Panc1 (cell line): Measurements from ENCODE around the gene SCARF2. TPM values are rescaled to one million over a fixed set of nuclear protein-coding genes. Genes with fewer than 3 reads are reported as not detected.

Experiments used
- ATAC-seq: fragments of 200-7000 bp; cut with Tn5 transposase; 2 replicates; pipeline ENCODE4 v1.9.1; 2020; ENCODE audit warnings: mild to moderate bottlenecking, moderate library complexity
- BruUV-seq: library from RNA; stranded (reverse); fragments of 400-500 nt; replicated peaks from 2 replicates; lab custom pipeline; 2021; lab: Mats Ljungman, UMichigan
- CTCF ChIA-PET: fragments of 300-600 bp; sonication (Branson Sonifier 250); formaldehyde crosslinking; loops from one replicate; lab custom pipeline; 2022; ENCODE audit warnings: antibody characterized with exemption; lab: Charles Lee
- POLR2A ChIA-PET: fragments of 300-600 bp; sonication (Branson Sonifier 250); formaldehyde crosslinking; loops from one replicate; lab custom pipeline; 2022; ENCODE audit warnings: antibody characterized with exemption; lab: Charles Lee
- DNase-seq: peaks from one replicate; pipeline ENCODE4 v3.0.0-alpha.2; 2010; ENCODE audit warnings: low read depth, low spot score
- H3K27ac ChIP-seq: 2 replicates; pipeline ENCODE4 v1.5.1; 2011; ENCODE audit warnings: mild to moderate bottlenecking, low read length, inconsistent platforms
- H3K27me3 ChIP-seq: fragments of 200-500 bp; sonication (Bioruptor generic); 2 replicates; pipeline ENCODE4 v1.6.0; 2014; ENCODE audit warnings: low read length, inconsistent platforms; ENCODE audit not compliant: control insufficient read depth, insufficient read depth
- H3K36me3 ChIP-seq: fragments of 200-500 bp; sonication (Bioruptor generic); 2 replicates; pipeline ENCODE4 v1.5.1; 2014; ENCODE audit warnings: inconsistent platforms, mild to moderate bottlenecking, low read length, moderate library complexity; ENCODE audit not compliant: control insufficient read depth, insufficient read depth
- H3K4me1 ChIP-seq: 2 replicates; pipeline ENCODE4 v1.5.1; 2011; ENCODE audit warnings: inconsistent platforms, mild to moderate bottlenecking, low read length, moderate library complexity; ENCODE audit not compliant: control insufficient read depth, insufficient read depth
- H3K4me3 ChIP-seq, 2 experiments: 2 replicates each; pipeline ENCODE4 v1.5.1; 2011 to 2012; ENCODE audit warnings: low read depth in 2 of 2, low read length in 2 of 2, mild to moderate bottlenecking in 2 of 2, inconsistent platforms in 1 of 2, moderate library complexity in 1 of 2
- H3K9me3 ChIP-seq: fragments of 200-500 bp; sonication (Bioruptor generic); 2 replicates; pipeline ENCODE4 v1.5.1; 2014; ENCODE audit warnings: low read depth, mild to moderate bottlenecking, inconsistent platforms, low read length, moderate library complexity; ENCODE audit not compliant: control insufficient read depth, insufficient read depth
- CTCF ChIP-seq: fragments of 450-650 bp; IDR thresholded peaks from 2 replicates; pipeline ENCODE4 v1.5.1; 2017; ENCODE audit warnings: mild to moderate bottlenecking
- POLR2AphosphoS5 ChIP-seq: IDR thresholded peaks from 2 replicates; pipeline ENCODE4 v1.6.1; 2012; ENCODE audit warnings: mild to moderate bottlenecking, low read depth, low read length, moderate library complexity
- REST ChIP-seq, 2 experiments: IDR thresholded peaks; 2 replicates each; pipeline ENCODE4 v1.6.1; 2011 to 2012; ENCODE audit warnings: low read depth in 2 of 2, control low read depth in 1 of 2, low read length in 1 of 2, mild to moderate bottlenecking in 1 of 2, moderate library complexity in 1 of 2; ENCODE audit not compliant: insufficient read depth in 1 of 2
- SIN3A ChIP-seq: IDR thresholded peaks from 2 replicates; pipeline ENCODE4 v1.6.1; 2012; ENCODE audit warnings: low read depth, mild to moderate bottlenecking, low read length, moderate library complexity, borderline replicate concordance; ENCODE audit not compliant: insufficient read depth
- TCF7L2 ChIP-seq: IDR thresholded peaks from 2 replicates; pipeline ENCODE4 v1.6.1; 2011; ENCODE audit warnings: mild to moderate bottlenecking, low read depth, low read length, inconsistent platforms
- in situ Hi-C: cut with HindIII; loops from 2 replicates; pipeline ENCODE4 v1.10.0; 2016; ENCODE audit warnings: low sequenced_read_pairs, low pct_unique_long_range_greater_than_20kb
- intact Hi-C: fragments of 100-400 bp; cut with micrococcal nuclease; formaldehyde crosslinking; loops from one replicate; pipeline ENCODE4 v1.10.0; 2022; ENCODE audit not compliant: unreplicated experiment
- total RNA-seq: library from RNA; stranded (reverse); gene quantifications from one replicate; pipeline ENCODE4 v1.2.1, GENCODE V29; 2021; ENCODE audit not compliant: unreplicated experiment

Gene SCARF2
- total RNA-seq, 1 experiment from 2014 or later = 3.2 TPM

DNA sequence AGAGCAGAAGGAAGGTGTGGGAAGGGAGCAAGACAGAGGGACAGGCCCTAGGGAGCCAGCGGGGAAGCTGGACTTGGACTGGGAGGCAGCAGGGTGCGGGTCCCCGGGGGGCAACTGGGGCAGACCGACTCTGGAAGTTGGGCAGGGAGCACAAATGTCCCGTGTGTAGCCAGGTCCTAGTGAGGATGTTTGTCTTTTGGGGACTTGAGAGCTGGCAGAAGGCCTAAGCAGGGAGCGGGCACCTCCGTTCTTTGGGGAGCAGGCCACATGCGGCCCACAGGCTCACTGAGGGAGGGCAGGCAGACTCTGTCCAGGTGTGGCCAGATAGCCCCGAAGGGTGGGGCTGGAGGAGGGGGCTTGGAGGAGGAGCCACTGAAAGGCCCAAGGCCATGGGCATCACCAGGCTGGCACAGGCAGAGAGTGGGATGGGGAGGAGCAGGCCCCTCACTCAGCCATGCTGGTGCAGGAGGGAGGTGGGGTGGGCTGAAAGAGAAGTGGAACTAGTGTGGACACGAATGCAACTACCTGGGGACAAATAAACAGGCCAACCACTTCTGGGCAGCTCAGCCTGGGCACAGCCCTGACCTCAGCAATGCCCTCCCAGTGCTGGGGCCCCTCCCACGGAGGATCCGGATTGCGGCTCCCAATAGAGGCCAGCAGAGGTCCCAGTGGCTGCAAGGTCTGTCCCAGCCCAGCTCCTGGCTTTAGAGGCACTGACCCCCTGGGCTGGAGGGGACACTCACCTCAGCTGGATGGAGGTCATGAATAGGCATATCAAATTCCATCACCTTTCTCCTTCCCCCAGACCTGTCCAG lies 1.3 kb upstream of the SCARF2 start:
- Histone ChIP-seq H3K4me1 (no peaks in the 10 kb centered on the region), H3K27ac (no peak overlapping the region), H3K4me3 (peak overlapping the region in 1 of 2 experiments; percentile 50; a peak in 1 of 4 replicates), H3K9me3 (no peaks in the 10 kb centered on the region), H3K36me3 (no peaks in the 10 kb centered on the region), H3K27me3 (no peaks in the 10 kb centered on the region)
- intact Hi-C loops (no loop called here), in situ Hi-C loops (no loop called here)
- ChIA-PET POLR2A (no interaction called here), CTCF (interaction anchor here (0.6 to 1.7 kb wide), 2 partner anchors 17 to 20 kb away, joined by 4 to 9 read pairs; no protein-coding TSS in a partner anchor)
- BruUV-seq = no TSS peak
- DNase-seq (no peak), ATAC-seq (peak; percentile 69)
- TF ChIP-seq TCF7L2 = no peak
- TF ChIP-seq REST (IDR thresholded peaks at IDR 0.05; ENCODE audit: insufficient read depth in 1 of 2, low read depth in 2 of 2, low read length in 1 of 2) = no peak
- TF ChIP-seq SIN3A = no peak
- TF ChIP-seq POLR2AphosphoS5 = no peak
- no peak; the same call in 1 of the 2 replicates for TF ChIP-seq CTCF

- ChIA-PET POLR2A (no interaction called here), CTCF (no interaction called here)
- intact Hi-C loops = no loop called here
- TF ChIP-seq SIN3A = no peak
- TF ChIP-seq POLR2AphosphoS5 = no peak
- TF ChIP-seq REST (IDR thresholded peaks at IDR 0.05; ENCODE audit: insufficient read depth in 1 of 2, low read depth in 2 of 2, low read length in 1 of 2) = no peak
- no peak for TF ChIP-seq CTCF
- TF ChIP-seq TCF7L2 = no peak
- BruUV-seq = no TSS peak
- no peaks in the 10 kb centered on the region for H3K36me3 ChIP-seq
- ATAC-seq = no peak
- no peak for DNase-seq
- H3K27me3 ChIP-seq = no peaks in the 10 kb centered on the region
- no peak overlapping the region for H3K27ac ChIP-seq
- no peaks in the 10 kb centered on the region for H3K9me3 ChIP-seq
- H3K4me3 ChIP-seq = peak overlapping the region in 1 of 2 experiments; percentile 50; a peak in 1 of 4 replicates
- H3K4me1 ChIP-seq = no peaks in the 10 kb centered on the region
- in situ Hi-C loops = no loop called here
Observed at GRCh38 chr22:20438427-20438677, 727 bp upstream of the SCARF2 start.
